Stimulated activated CD8-positive, alpha-beta memory T cell treated with anti-CD3 and anti-CD28 coated beads, Interleukin-4, amount 100 ng/mL, for 1 hour (primary cell): ENCODE data around the gene SELPLG.
"Not testable (repeated sequence)": the region's sequence is repeated elsewhere in the genome, so short reads cannot be mapped to it uniquely, and the experiment has no call there.

Experiments used
- DNase-seq, 2 donors: peaks; one replicate each; pipeline ENCODE4 v3.0.0-alpha.2; 2020; ENCODE audit warnings: low read depth in 2 of 2, low spot score in 1 of 2

The SELPLG gene

GRCh38 chr12:108656247-108656646 is 22.6 kb upstream of the SELPLG start:
- DNase-seq: not testable (repeated sequence)

- DNase-seq: not testable (repeated sequence)
These were observed 22.1 kb upstream of the SELPLG start for GRCh38 chr12:108655812-108656175.

- DNase-seq: not testable (repeated sequence)
These were observed 20.9 kb upstream of the SELPLG start for GRCh38 chr12:108654622-108655021.

- DNase-seq: no peak
These were observed 20.2 kb upstream of the SELPLG start for GRCh38 chr12:108653922-108654321.

GRCh38 chr12:108653082-108653516 is 19.4 kb upstream of the SELPLG start:
- DNase-seq: no peak

GRCh38 chr12:108650083-108650482 is 16.4 kb upstream of the SELPLG start:
- DNase-seq: no peak

GRCh38 chr12:108649669-108650068 is 16.0 kb upstream of the SELPLG start:
- DNase-seq: no peak

- DNase-seq: no peak
These were observed 15.4 kb upstream of the SELPLG start for GRCh38 chr12:108649126-108649525.

GRCh38 chr12:108648371-108648770 is 14.7 kb upstream of the SELPLG start:
- DNase-seq: no peak

GRCh38 chr12:108647585-108648287 is 14.0 kb upstream of the SELPLG start:
- DNase-seq: no peak

- DNase-seq: no peak
These were observed 13.2 kb upstream of the SELPLG start for GRCh38 chr12:108646600-108647579.

- DNase-seq: no peak
These were observed 12.2 kb upstream of the SELPLG start for GRCh38 chr12:108645686-108646599.

- DNase-seq: no peak
These were observed 11.1 kb upstream of the SELPLG start for GRCh38 chr12:108644811-108645120.

GRCh38 chr12:108643941-108644810 is 10.5 kb upstream of the SELPLG start:
- DNase-seq: no peak

GRCh38 chr12:108642899-108643654 is 9.4 kb upstream of the SELPLG start:
- DNase-seq: no peak

GRCh38 chr12:108642269-108642870 is 8.7 kb upstream of the SELPLG start:
- DNase-seq: no peak

- no peak for DNase-seq
These were observed 8.0 kb upstream of the SELPLG start for GRCh38 chr12:108641446-108642268.

- DNase-seq: no peak
These were observed 7.2 kb upstream of the SELPLG start for GRCh38 chr12:108640802-108641445.
